HG02798 (cell line): Measurements from ENCODE around the gene CRACDL.

Experiments used
- ATAC-seq: cut with Tn5 transposase; IDR thresholded peaks from one replicate; pipeline ENCODE4 v1.9.1; 2021; ENCODE audit warnings: mild to moderate bottlenecking; ENCODE audit not compliant: unreplicated experiment, poor library complexity

Gene CRACDL

DNA sequence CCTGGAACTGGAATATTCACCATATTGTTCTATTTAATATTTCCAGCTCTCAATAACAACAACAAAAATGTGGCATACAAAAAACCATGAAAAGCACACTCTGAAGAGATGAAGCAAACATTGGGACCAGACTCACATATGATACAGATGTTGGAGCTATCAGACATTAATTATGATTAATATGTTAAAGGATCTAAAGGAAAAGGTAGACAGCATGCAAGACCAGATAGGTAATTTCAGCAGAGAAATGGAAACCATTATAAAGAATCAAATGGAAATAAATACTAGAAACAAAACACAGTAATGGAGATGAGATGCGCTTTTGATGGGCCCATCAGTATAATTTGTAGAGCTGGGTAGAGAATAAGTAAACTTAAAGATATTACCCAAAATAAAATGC lies 154.2 kb downstream of the CRACDL start:
- ATAC-seq, result no peak

GRCh38 chr2:98778741-98779483 lies 157.1 kb downstream of the CRACDL start:
- no peak for ATAC-seq

DNA sequence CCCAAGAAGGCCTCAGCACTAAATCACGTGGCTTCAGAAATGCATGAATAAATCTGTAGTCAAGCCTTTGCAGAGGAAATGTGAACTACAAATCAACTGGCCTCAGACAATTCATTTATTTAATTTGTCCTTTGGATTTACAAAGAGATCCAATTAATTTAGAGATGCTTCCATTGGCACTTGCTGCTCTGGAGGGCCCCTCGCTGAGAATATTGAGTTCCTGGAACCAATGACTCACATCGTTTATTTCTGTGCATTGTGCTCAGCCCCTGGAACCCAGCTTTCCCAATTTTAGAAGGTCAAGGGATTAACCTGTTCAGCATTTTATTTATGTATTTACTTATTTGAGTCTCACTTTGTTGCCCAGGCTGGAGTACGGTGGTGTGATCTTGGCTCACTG lies 157.9 kb downstream of the CRACDL start:
- no peak for ATAC-seq

DNA sequence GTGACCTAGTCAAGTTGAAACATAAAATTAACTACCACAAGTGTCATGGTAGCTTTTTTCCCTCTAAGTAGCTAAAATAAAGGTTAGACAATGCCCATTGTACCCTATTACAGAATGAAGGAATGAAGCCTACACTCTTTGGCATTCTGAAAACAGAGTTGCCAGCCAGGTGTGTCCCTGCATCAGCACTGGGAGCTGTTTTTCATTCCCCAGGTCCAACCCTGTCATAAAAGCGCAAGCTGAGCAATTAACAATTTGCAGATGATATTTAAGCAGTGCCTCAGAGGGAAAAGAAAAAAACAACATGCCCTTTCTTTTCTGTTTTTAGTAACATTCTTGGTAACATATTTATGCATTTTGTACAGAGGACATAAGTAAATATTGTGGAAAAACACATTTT lies 158.3 kb downstream of the CRACDL start:
- ATAC-seq, result no peak

DNA sequence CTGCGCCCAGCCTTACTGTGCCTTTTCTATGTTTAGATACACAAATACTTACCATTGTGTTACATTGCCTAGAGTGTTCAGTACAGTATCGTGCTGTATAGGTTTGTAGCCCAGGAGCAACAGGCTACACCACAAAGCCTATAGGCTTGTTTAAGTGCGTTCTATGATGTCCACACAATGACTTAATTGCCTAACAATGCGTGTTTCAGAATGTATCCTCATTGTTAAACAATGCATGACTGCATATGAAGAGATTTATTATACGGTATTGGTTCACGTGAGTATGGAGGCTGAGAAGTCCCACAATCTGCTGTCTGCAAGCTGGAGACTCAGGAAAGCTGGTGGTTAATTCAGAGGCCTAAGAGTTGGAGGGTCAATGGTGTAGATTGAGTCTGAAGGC lies 158.9 kb downstream of the CRACDL start:
- no peak for ATAC-seq

GRCh38 chr2:98776136-98776535 lies 159.9 kb downstream of the CRACDL start:
- ATAC-seq, result no peak

- ATAC-seq, result no peak
Measured at GRCh38 chr2:98775146-98775986, 160.7 kb downstream of the CRACDL start.

GRCh38 chr2:98773907-98774306 lies 162.1 kb downstream of the CRACDL start:
- ATAC-seq, result no peak

GRCh38 chr2:98773169-98773568 lies 162.9 kb downstream of the CRACDL start:
- ATAC-seq, result no peak

DNA sequence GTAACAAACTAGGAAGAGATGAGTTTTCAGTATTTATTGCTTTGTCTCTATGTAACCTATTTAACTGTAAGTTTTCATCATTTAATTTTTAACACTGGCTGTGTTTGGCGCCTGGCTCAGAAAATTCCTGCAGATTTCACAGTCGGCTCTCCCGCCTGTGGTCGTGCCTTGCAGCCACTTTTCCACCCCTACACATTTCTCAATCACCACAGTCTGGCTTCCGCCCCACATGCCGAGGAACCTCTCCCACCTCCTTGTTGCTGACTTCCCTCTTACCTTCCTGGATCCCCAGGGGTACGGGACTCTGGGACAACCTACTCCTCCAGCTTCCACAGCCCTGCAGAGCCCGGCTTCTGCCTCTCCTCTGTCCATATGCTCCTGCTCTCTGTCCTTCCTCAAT lies 163.5 kb downstream of the CRACDL start:
- ATAC-seq, result no peak

- peak; percentile 53 for ATAC-seq
Measured at GRCh38 chr2:98771721-98772524, 164.1 kb downstream of the CRACDL start.

GRCh38 chr2:98771264-98771663 lies 164.8 kb downstream of the CRACDL start:
- no peak for ATAC-seq

DNA sequence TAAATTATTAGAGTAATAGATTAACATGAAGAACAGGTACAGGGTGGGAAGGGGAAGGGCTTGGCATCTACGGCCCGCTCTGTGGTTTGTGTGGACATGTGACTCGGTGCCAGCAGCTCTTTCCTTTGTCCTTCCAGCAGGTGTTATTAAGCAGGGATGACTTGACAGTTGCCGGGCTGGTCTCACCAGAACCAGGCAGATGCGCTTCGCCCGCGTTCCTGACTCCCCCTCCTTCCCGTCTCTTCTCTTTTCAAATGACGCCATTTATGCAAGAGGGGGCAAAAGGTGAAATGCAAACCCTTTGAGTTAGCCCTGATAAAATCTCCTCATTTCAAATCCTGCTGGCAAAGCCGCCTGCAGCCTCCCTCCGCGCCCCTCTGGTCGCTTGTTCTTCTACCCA lies 166.2 kb downstream of the CRACDL start:
- no peak for ATAC-seq

GRCh38 chr2:98769114-98769476 lies 166.9 kb downstream of the CRACDL start:
- ATAC-seq, result no peak

GRCh38 chr2:98768384-98769113 lies 167.5 kb downstream of the CRACDL start:
- ATAC-seq, result no peak

DNA sequence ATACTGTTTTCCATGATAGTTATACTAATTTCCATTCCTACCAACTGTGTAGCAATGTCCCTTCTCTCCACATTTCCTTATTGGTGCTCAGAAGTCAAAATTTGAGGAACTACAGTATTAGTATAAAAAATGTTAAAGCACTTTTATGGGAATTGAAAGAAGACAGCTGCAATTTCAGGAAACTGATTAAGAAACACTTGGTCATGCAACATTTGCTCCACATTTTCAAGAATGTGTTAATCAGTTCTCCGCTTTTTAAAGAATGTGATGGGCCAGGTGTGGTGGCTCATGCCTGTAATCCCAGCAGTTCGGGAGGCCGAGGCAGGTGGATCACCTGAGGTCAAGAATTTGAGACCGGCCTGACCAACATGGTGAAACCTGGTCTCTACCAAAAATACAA lies 171.5 kb downstream of the CRACDL start:
- ATAC-seq, result no peak

DNA sequence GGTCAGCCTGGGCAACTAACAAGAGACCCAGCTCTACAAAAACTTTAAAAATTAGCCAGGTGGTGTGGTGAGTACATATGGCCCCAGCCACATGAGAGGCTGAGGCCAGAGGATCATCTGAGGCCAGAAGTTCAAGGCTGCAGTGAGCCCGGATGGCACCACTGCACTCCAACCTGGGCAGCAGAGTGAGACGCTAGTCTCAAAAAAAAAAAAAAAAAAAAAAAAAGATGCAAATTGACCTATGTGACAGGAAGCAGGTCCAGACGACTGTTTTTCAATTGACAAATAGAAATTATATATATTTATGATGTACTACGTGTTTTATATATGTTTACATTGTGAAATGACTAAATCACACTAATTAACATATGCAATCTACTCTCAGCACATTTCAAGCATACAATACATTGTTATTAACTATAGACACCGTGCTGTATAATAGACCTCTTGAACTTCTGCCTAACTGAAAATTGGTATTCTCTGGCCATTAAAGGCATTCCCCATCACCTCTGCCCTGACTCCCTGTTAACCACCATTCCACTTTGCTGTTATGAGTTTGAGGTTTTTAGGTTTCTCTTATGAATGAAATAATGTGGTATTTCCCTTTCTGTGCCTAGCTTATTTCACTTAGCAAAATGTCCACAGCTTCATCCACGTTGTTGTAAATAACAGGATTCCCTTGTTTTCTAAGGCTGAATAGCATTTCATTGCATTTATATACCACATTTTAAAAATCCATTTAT lies 172.6 kb downstream of the CRACDL start:
- ATAC-seq, result no peak

DNA sequence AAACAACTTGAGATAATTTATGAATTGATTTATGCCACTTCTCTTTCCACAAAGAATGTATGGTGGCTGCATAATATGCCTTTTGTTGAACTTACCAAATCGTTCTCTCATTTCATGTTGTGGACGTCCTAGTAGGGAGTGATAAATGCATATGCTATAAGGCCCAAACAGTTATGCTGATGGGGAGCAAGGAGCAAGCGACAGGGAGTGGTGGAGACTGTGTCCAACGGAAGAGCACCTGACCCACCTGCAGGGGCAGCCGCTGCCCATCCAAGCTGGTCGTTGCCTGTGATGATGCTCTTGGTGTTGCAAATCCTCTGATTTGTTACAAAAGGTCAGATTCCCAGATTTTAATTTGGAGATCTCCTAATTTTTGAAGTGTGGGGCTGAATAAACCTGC lies 174.1 kb downstream of the CRACDL start:
- ATAC-seq, result no peak

DNA sequence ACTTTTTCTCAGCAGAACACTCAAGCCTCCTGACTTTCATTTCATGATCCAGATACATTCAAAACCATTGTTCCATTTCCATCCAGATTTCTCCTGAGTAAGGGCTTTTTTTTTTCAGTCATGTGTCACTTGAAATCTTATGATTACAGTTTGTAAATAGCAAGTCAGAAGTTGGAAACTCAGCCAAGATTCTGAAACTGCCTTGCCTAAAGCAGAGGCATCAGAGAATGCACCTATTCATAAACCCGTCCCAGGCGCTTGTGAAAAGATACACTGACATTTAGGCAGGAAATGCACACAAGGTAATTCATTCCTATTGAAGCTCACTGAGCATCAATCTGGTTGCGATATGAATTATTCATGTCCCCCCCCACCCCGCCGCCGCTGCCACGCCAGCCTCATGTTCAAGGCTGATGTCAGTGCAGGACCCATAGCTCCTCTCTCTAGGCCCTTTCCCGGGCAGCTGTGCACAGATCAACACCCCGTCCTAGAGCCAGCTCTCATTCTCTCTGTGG lies 174.7 kb downstream of the CRACDL start:
- no peak for ATAC-seq
